Daoy (cell line): ENCODE data around the gene KRTAP9-1. TPM values are rescaled to one million over a fixed set of nuclear protein-coding genes. Genes with fewer than 3 reads are reported as not detected.

ENCODE experiments used
- total RNA-seq: library from RNA; depleted of rRNA; stranded (reverse); fragments of >200 nt; shearing (Covaris generic); gene quantifications from 2 replicates; pipeline ENCODE4 v1.2.3, GENCODE V29; 2014; rRNA removed

Gene KRTAP9-1
- total RNA-seq, 1 experiment from 2014 or later, result not detected

Other genes starting within 250 kb of the KRTAP9-1 start
- gene KRT39, start 222.9 kb upstream of the KRTAP9-1 start, total RNA-seq, result not detected in 2 replicates
- not detected in 2 replicates for gene KRT40, start 205.6 kb upstream of the KRTAP9-1 start, total RNA-seq
- not detected in 2 replicates for gene KRTAP3-3, start 195.7 kb upstream of the KRTAP9-1 start, total RNA-seq
- gene KRTAP3-2, start 190.0 kb upstream of the KRTAP9-1 start, total RNA-seq, result not detected in 2 replicates
- not detected in 2 replicates for gene KRTAP3-1, start 180.8 kb upstream of the KRTAP9-1 start, total RNA-seq
- not detected in 2 replicates for gene KRTAP1-5, start 162.7 kb upstream of the KRTAP9-1 start, total RNA-seq
- gene KRTAP1-4, start 159.7 kb upstream of the KRTAP9-1 start, total RNA-seq, result not detected in 2 replicates
- not detected in 2 replicates for gene KRTAP1-3, start 155.0 kb upstream of the KRTAP9-1 start, total RNA-seq
- gene KRTAP1-1, start 148.4 kb upstream of the KRTAP9-1 start, total RNA-seq, result 1.5 TPM in 1 of 2 replicates, not detected in the other
- gene KRTAP2-1, start 142.6 kb upstream of the KRTAP9-1 start, total RNA-seq, result not detected in 2 replicates
- not detected in 2 replicates for gene KRTAP2-2, start 134.7 kb upstream of the KRTAP9-1 start, total RNA-seq
- gene KRTAP2-3, start 129.8 kb upstream of the KRTAP9-1 start, total RNA-seq, result not detected in 2 replicates
- gene KRTAP2-4, start 124.0 kb upstream of the KRTAP9-1 start, total RNA-seq, result not detected in 2 replicates
- not detected in 2 replicates for gene KRTAP4-7, start 105.7 kb upstream of the KRTAP9-1 start, total RNA-seq
- gene KRTAP4-8, start 91.7 kb upstream of the KRTAP9-1 start, total RNA-seq, result not detected in 2 replicates
- not detected in 2 replicates for gene KRTAP4-16, start 87.7 kb upstream of the KRTAP9-1 start, total RNA-seq
- gene KRTAP4-9, start 84.5 kb upstream of the KRTAP9-1 start, total RNA-seq, result not detected in 2 replicates
- not detected in 2 replicates for gene KRTAP4-11, start 71.5 kb upstream of the KRTAP9-1 start, total RNA-seq
- gene KRTAP4-12, start 65.7 kb upstream of the KRTAP9-1 start, total RNA-seq, result not detected in 2 replicates
- gene KRTAP4-6, start 49.3 kb upstream of the KRTAP9-1 start, total RNA-seq, result not detected in 2 replicates
- gene KRTAP4-5, start 40.1 kb upstream of the KRTAP9-1 start, total RNA-seq, result not detected in 2 replicates
- gene KRTAP4-4, start 29.1 kb upstream of the KRTAP9-1 start, total RNA-seq, result not detected in 2 replicates
- gene KRTAP4-3, start 21.7 kb upstream of the KRTAP9-1 start, total RNA-seq, result not detected in 2 replicates
- gene KRTAP4-2, start 11.7 kb upstream of the KRTAP9-1 start, total RNA-seq, result not detected in 2 replicates
- gene KRTAP4-1, start 5.0 kb upstream of the KRTAP9-1 start, total RNA-seq, result not detected in 2 replicates
- gene KRTAP9-2, start 36.8 kb downstream of the KRTAP9-1 start, total RNA-seq, result not detected in 2 replicates
- not detected in 2 replicates for gene KRTAP9-3, start 42.6 kb downstream of the KRTAP9-1 start, total RNA-seq
- not detected in 2 replicates for gene KRTAP9-8, start 48.1 kb downstream of the KRTAP9-1 start, total RNA-seq
- gene KRTAP9-4, start 59.8 kb downstream of the KRTAP9-1 start, total RNA-seq, result not detected in 2 replicates
- not detected in 2 replicates for gene KRTAP9-9, start 65.5 kb downstream of the KRTAP9-1 start, total RNA-seq
- gene KRTAP9-6, start 75.5 kb downstream of the KRTAP9-1 start, total RNA-seq, result not detected in 2 replicates
- gene KRTAP9-7, start 85.8 kb downstream of the KRTAP9-1 start, total RNA-seq, result not detected in 2 replicates
- not detected in 2 replicates for gene KRTAP29-1, start 113.0 kb downstream of the KRTAP9-1 start, total RNA-seq
- gene KRTAP16-1, start 119.4 kb downstream of the KRTAP9-1 start, total RNA-seq, result not detected in 2 replicates
- not detected in 2 replicates for gene KRTAP17-1, start 125.8 kb downstream of the KRTAP9-1 start, total RNA-seq
- gene KRT33A, start 160.9 kb downstream of the KRTAP9-1 start, total RNA-seq, result not detected in 2 replicates
- gene KRT33B, start 179.9 kb downstream of the KRTAP9-1 start, total RNA-seq, result not detected in 2 replicates
- 0.46 and 1.4 TPM in 2 replicates for gene KRT34, start 192.4 kb downstream of the KRTAP9-1 start, total RNA-seq
- not detected in 2 replicates for gene KRT31, start 207.7 kb downstream of the KRTAP9-1 start, total RNA-seq
- gene KRT37, start 234.7 kb downstream of the KRTAP9-1 start, total RNA-seq, result not detected in 2 replicates